ENCODE results near the gene IL1RL2. TPM values are rescaled to one million over a fixed set of nuclear protein-coding genes. Genes with fewer than 3 reads are reported as not detected.
A peak's percentile ranks its signal among the peaks of the same experiment; 100 is the strongest.

The IL1RL2 gene
- total and polyA plus RNA-seq, 7 donors: 0.27 to 0.90 (median 0.60) TPM; not detected in 4

DNA sequence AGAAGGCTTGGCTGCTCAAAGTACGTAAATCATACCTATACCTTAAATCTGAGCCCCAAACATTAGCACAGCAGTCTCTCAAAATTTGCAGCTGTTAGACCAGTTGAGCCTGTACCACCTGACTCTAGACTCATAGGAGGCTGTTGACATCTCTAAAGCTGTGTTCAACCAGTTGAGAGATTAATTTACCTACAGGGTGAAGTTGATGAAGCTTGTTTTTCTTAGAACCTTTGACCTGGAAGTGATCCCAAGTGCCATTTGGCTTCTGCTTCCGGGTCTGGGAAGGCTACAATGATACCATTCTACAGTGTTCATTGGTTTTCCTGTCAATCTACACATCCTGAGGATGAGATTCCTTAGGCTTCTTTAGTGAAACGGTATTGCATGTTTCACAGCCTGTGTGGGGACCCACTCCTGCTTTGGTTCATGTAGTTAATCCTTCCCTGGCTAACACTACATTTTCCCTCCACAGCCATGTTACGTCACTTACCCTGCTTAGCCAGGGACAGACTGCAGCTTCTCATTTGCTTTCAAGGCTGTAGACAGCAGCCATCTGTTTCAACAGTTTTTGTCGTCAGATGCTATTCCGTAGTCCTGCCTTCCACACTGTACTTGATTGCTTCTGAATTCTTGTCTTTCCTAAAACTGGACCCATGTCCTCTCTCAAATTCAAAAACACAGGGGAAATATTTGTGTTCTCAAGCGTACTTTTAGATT, 4.7 kb upstream of the IL1RL2 start:
- TF ChIP-seq, protein P1, sequence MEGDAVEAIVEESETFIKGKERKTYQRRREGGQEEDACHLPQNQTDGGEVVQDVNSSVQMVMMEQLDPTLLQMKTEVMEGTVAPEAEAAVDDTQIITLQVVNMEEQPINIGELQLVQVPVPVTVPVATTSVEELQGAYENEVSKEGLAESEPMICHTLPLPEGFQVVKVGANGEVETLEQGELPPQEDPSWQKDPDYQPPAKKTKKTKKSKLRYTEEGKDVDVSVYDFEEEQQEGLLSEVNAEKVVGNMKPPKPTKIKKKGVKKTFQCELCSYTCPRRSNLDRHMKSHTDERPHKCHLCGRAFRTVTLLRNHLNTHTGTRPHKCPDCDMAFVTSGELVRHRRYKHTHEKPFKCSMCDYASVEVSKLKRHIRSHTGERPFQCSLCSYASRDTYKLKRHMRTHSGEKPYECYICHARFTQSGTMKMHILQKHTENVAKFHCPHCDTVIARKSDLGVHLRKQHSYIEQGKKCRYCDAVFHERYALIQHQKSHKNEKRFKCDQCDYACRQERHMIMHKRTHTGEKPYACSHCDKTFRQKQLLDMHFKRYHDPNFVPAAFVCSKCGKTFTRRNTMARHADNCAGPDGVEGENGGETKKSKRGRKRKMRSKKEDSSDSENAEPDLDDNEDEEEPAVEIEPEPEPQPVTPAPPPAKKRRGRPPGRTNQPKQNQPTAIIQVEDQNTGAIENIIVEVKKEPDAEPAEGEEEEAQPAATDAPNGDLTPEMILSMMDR (IDR thresholded peaks at IDR 0.05): no peak
- TF ChIP-seq POLR2AphosphoS5 (IDR thresholded peaks at IDR 0.05): peak in 2 of 4 donors; percentile 4 to 32

DNA sequence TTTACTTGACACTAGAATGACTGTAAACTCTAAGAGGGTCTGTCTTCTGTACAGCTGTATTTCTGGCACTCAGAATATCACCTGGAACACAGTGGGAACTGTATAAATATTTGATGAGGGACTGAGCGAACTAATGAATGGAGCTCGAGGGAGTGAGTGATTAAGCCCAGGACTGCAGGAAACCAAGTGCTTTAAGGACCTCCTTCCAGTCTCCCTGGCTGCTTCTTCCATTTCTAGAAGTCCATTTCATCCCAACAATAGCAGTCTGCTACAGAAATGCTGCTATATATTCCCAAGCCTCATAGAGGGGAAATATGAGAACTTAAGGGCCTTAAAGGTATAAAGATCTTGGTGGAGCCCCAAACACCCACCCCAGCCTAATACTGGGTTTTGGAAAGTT, 2.8 kb upstream of the IL1RL2 start:
- intact Hi-C loops (cut with DNase I): no loop called here
- Histone ChIP-seq H3K4me3 (no peak overlapping the region), H3K27ac (no peak overlapping the region), H3K27me3 (peaks cover 0 to 5% (median 0%) of the 10 kb centered on the region in 3 donors), H3K9me3 (no peaks in the 10 kb centered on the region), H3K36me3 (no peaks in the 10 kb centered on the region), H3K4me1 (peaks cover 0 to 12% (median 8%) of the 10 kb centered on the region in 4 donors)
- DNase-seq: no peak
- WGBS, 2 donors: 69 to 78% methylated on average over 2 of the region's 2 CpGs
- TF ChIP-seq, protein P1 (IDR thresholded peaks at IDR 0.05): no peak
- TF ChIP-seq EP300 (IDR thresholded peaks at IDR 0.05) (no peak), POLR2A (IDR thresholded peaks at IDR 0.05) (no peak), POLR2AphosphoS5 (IDR thresholded peaks at IDR 0.05) (no peak)

More for the DNA sequence above, 4.7 kb upstream of the IL1RL2 start:
- 78 to 82% methylated on average over 7 of the region's 7 CpGs for WGBS, 2 donors
- Histone ChIP-seq H3K27ac (no peak overlapping the region), H3K9me3 (no peaks in the 10 kb centered on the region), H3K4me3 (no peak overlapping the region), H3K4me1 (peaks cover 0 to 3% (median 2%) of the 10 kb centered on the region in 4 donors), H3K27me3 (peaks cover 0 to under 1% (median 0%) of the 10 kb centered on the region in 3 donors), H3K36me3 (peaks cover 0 to 7% (median 1%) of the 10 kb centered on the region in 4 donors)
- intact Hi-C loops (cut with DNase I): no loop called here
- DNase-seq: peak; percentile 73

DNA sequence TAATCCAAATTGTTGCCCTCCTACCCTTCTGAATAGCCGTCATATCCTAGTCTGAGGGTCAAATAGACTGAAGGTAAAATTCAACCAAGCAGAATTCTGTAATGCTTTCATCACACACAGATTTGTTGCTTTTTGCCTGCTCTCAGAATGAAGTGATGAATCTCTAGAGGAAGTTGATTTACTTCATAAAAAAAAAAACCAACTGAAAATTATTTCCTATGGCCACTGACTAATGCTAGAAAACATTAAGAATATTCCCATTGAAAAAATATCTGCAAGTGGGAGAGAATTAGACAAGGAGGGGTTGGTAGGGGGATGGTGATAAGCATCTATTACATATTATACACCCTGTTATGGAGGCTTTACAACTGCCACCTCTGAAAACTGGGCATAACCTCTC, 2.3 kb upstream of the IL1RL2 start:
- Histone ChIP-seq H3K4me1 (peaks cover 0 to 12% (median 8%) of the 10 kb centered on the region in 4 donors), H3K27ac (no peak overlapping the region), H3K36me3 (no peaks in the 10 kb centered on the region), H3K4me3 (no peak overlapping the region), H3K27me3 (peaks cover 0 to 5% (median 0%) of the 10 kb centered on the region in 3 donors), H3K9me3 (no peaks in the 10 kb centered on the region)
- WGBS, 2 donors: 89 to 91% methylated on average over 1 of the region's 1 CpG
- no peak for TF ChIP-seq POLR2AphosphoS5 (IDR thresholded peaks at IDR 0.05)
- TF ChIP-seq POLR2A (IDR thresholded peaks at IDR 0.05): no peak
- TF ChIP-seq EP300 (IDR thresholded peaks at IDR 0.05): no peak
- TF ChIP-seq, protein P1 (IDR thresholded peaks at IDR 0.05): no peak
- intact Hi-C loops (cut with DNase I): no loop called here
- no peak for DNase-seq

DNA sequence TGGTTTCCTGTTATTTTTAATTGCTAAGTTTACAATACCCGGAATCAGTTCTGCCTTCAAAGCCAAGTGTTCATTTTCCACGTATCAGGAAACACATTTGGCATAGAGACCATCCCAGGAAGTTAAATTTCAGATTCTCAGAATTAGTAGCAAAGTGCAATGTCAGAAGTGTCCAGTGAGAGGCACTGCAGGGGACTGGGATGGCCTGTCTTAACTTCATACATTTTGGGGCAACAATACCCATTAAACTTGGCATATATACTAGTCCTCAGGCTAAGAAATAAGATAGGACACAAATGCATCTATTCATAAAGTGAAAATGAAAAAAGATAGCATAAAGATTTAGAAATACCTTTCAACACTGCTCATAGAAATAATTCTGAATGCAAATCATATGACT, 1.5 kb upstream of the IL1RL2 start:
- 4 to 7% methylated on average over 2 of the region's 2 CpGs for WGBS, 2 donors
- no peak for DNase-seq
- peaks cover 0 to 12% (median 8%) of the 10 kb centered on the region in 4 donors for H3K4me1 ChIP-seq
- H3K27ac ChIP-seq: no peak overlapping the region
- no peaks in the 10 kb centered on the region for H3K36me3 ChIP-seq
- no peak overlapping the region for H3K4me3 ChIP-seq
- peaks cover 0 to 5% (median 0%) of the 10 kb centered on the region in 3 donors for H3K27me3 ChIP-seq
- no peak for TF ChIP-seq POLR2AphosphoS5 (IDR thresholded peaks at IDR 0.05)
- TF ChIP-seq, protein P1 (IDR thresholded peaks at IDR 0.05): peak in 2 of 4 experiments; percentile 24 to 32
- intact Hi-C loops (cut with DNase I): loop anchor here (5.0 kb wide), 1 partner anchor 57 kb away; no protein-coding TSS in a partner anchor
- H3K9me3 ChIP-seq: no peaks in the 10 kb centered on the region
